K562 (cell line): Measurements from ENCODE around the gene SMS. TPM values are rescaled to one million over a fixed set of nuclear protein-coding genes. Genes with fewer than 3 reads are reported as not detected.

Source experiments
- ATAC-seq: fragments of 200-7000 bp; cut with Tn5 transposase; 3 replicates; pipeline ENCODE4 v1.9.1; 2020; ENCODE audit warnings: moderate library complexity
- BruUV-seq: library from RNA; stranded (reverse); fragments of 400-500 nt; replicated peaks from 2 replicates; lab custom pipeline; 2021; lab: Mats Ljungman, UMichigan
- CTCF ChIA-PET: fragments of 300-600 bp; formaldehyde crosslinking; extraction: SDS; loops from one replicate; lab custom pipeline; 2021; ENCODE audit warnings: low intra/inter-chr PET ratio; lab: Yijun Ruan, JAX
- POLR2A ChIA-PET: fragments of 300-600, 350-650 bp; sonication (Branson Sonifier 250); formaldehyde crosslinking; extraction: SDS; loops from one replicate; lab custom pipeline; 2021; ENCODE audit warnings: antibody characterized with exemption, inconsistent platforms; lab: Yijun Ruan, JAX
- DNase-seq, 4 experiments: peaks; one replicate each; pipeline versions ENCODE4 v3.0.0 to v3.0.0-alpha.2; 2011 to 2018; ENCODE audit warnings: low spot score in 3 of 4, mixed read lengths in 3 of 4; ENCODE audit errors: extremely low read depth in 1 of 4
- FAIRE-seq: peaks from 2 replicates; lab custom pipeline; 2011; peaks lifted over from hg19 to GRCh38; lab: Jason Lieb, UNC
- H2AFZ ChIP-seq: 2 replicates; pipeline ENCODE4 v1.6.0; 2011; ENCODE audit warnings: low read depth, low read length, control low read depth, inconsistent platforms
- H3K27ac ChIP-seq: fragments of 200-600 bp; 3 replicates; pipeline ENCODE4 v1.8.0; 2011; ENCODE audit warnings: low read depth, mild to moderate bottlenecking, control low read depth, inconsistent platforms, low read length, moderate library complexity, mixed read lengths; ENCODE audit errors: extremely low read depth
- H3K27me3 ChIP-seq, 2 experiments: fragments of 300-600 bp in 1 of 2; 2 replicates in 1 of 2; 3 replicates in 1 of 2; pipeline versions ENCODE4 v1.6.0 to v1.8.0; 2011; ENCODE audit warnings: inconsistent platforms in 2 of 2, low read length in 2 of 2, mild to moderate bottlenecking in 1 of 2, mixed read lengths in 1 of 2, moderate library complexity in 1 of 2; ENCODE audit not compliant: control insufficient read depth in 2 of 2, insufficient read depth in 2 of 2
- H3K36me3 ChIP-seq: fragments of 300-600 bp; 3 replicates; pipeline ENCODE4 v1.8.0; 2011; ENCODE audit warnings: mild to moderate bottlenecking, low read length, inconsistent platforms; ENCODE audit not compliant: control insufficient read depth, insufficient read depth
- H3K4me1 ChIP-seq, 2 experiments: fragments of 200-600 bp in 1 of 2; replicated peaks in 1 of 2; 2 replicates in 1 of 2; 3 replicates in 1 of 2; pipeline versions ENCODE4 v1.5.1 to v1.8.0; 2011; ENCODE audit warnings: inconsistent platforms in 2 of 2, low read length in 2 of 2, mild to moderate bottlenecking in 1 of 2, mixed read lengths in 1 of 2, moderate library complexity in 1 of 2; ENCODE audit not compliant: control insufficient read depth in 2 of 2, insufficient read depth in 2 of 2
- H3K4me2 ChIP-seq: 2 replicates; pipeline ENCODE4 v1.6.1; 2011; ENCODE audit warnings: low read length, control low read depth, inconsistent platforms, mixed read lengths; ENCODE audit not compliant: insufficient read depth
- H3K4me3 ChIP-seq: fragments of 200-600 bp; sonication (generic), shearing (Covaris generic); 2 replicates; pipeline ENCODE4 v1.5.1; 2016; ENCODE audit warnings: control low read depth, inconsistent platforms
- H3K79me2 ChIP-seq: fragments of 200-600 bp; 3 replicates; pipeline ENCODE4 v1.8.0; 2011; ENCODE audit warnings: low read length, inconsistent platforms; ENCODE audit not compliant: control insufficient read depth, insufficient read depth
- H3K9ac ChIP-seq, 2 experiments: 2 replicates each; pipeline versions ENCODE4 v1.6.0 to v1.6.1; 2011; ENCODE audit warnings: low read depth in 2 of 2, low read length in 2 of 2, control low read depth in 1 of 2, inconsistent platforms in 1 of 2, mild to moderate bottlenecking in 1 of 2, mixed read lengths in 1 of 2; ENCODE audit not compliant: insufficient read depth in 1 of 2
- H3K9me1 ChIP-seq: one replicate; pipeline ENCODE4 v1.6.0; 2011; ENCODE audit warnings: inconsistent platforms, mild to moderate bottlenecking, low read length, moderate library complexity; ENCODE audit not compliant: control insufficient read depth, insufficient read depth
- H3K9me3 ChIP-seq: replicated peaks from 2 replicates; pipeline ENCODE4 v1.5.1; 2011; ENCODE audit warnings: low read depth, low read length, inconsistent platforms; ENCODE audit not compliant: control insufficient read depth, insufficient read depth
- H4K20me1 ChIP-seq: replicated peaks from 2 replicates; pipeline ENCODE4 v1.6.1; 2011; ENCODE audit warnings: low read length, inconsistent platforms, mixed read lengths; ENCODE audit not compliant: control insufficient read depth, insufficient read depth
- CCNT2 ChIP-seq: IDR thresholded peaks from 2 replicates; pipeline ENCODE4 v1.6.1; 2011; ENCODE audit warnings: borderline replicate concordance, low read depth, mild to moderate bottlenecking, moderate library complexity, mixed read lengths, low read length; ENCODE audit not compliant: insufficient read length; ENCODE audit errors: extremely low read depth
- ELF1 ChIP-seq: fragments of 200-800 bp; sonication (Bioruptor generic); IDR thresholded peaks from 2 replicates; pipeline ENCODE4 v1.6.1; 2016; ENCODE audit warnings: missing genetic modification characterization, missing compliant biosample characterization
- KAT2B ChIP-seq: IDR thresholded peaks from one replicate; pipeline ENCODE4 v1.6.1; 2012; ENCODE audit warnings: low read depth, mild to moderate bottlenecking, control low read depth, inconsistent platforms, low read length, moderate library complexity
- PHF8 ChIP-seq: fragments of 200-600 bp; sonication (generic); IDR thresholded peaks from 2 replicates; pipeline ENCODE4 v1.6.1; 2012; ENCODE audit warnings: mixed run types, mild to moderate bottlenecking, inconsistent platforms, low read length, moderate library complexity, borderline replicate concordance
- POLR2H ChIP-seq: IDR thresholded peaks from 2 replicates; pipeline ENCODE4 v1.6.1; 2016; ENCODE audit warnings: missing genetic modification characterization, low read depth, mild to moderate bottlenecking, control low read depth, missing compliant biosample characterization, moderate library complexity
- RUNX1 ChIP-seq: sonication (generic); IDR thresholded peaks from 2 replicates; pipeline ENCODE4 v1.6.1; 2016; ENCODE audit warnings: antibody characterized with exemption, low read depth
- SMARCA4 ChIP-seq: fragments of 450-650 bp; IDR thresholded peaks from 2 replicates; pipeline ENCODE4 v1.6.1; 2016
- TAF15 ChIP-seq: fragments of 200-400 bp; formaldehyde crosslinking; IDR thresholded peaks from 2 replicates; pipeline ENCODE4 v1.6.1; 2017; ENCODE audit warnings: mild to moderate bottlenecking, low read depth, low read length, moderate library complexity
- TCF3 ChIP-seq: sonication (generic); formaldehyde crosslinking; IDR thresholded peaks from 2 replicates; pipeline ENCODE4 v1.4.0; 2020; ENCODE audit warnings: mild to moderate bottlenecking, missing genetic modification reagents
- WGBS: fragments of 100-300 bp; shearing (Covaris generic); methylation state at CpG from one replicate; pipeline ENCODE4 v1.1.6; 2016; ENCODE audit warnings: low coverage, mixed read lengths; ENCODE audit not compliant: insufficient coverage; ENCODE audit errors: missing lambda C conversion rate; 5-methylcytosine and 5-hydroxymethylcytosine counted together
- in situ Hi-C: fragments of 300-500 bp; cut with MboI; formaldehyde crosslinking; loops from 4 replicates; pipeline ENCODE4 v1.15.0; 2018; ENCODE audit warnings: inconsistent platforms, mixed read lengths
- intact Hi-C: fragments of 100-400 bp; cut with micrococcal nuclease; formaldehyde crosslinking; loops from 2 replicates; pipeline ENCODE4 v1.14.2; 2022
- polyA plus RNA-seq, 8 experiments: library from polyadenylated mRNA; depleted of rRNA in 4 of 8; stranded (reverse) in 5 of 8; unstranded in 3 of 8; fragments of >200 nt; fragmentation: Nextera tagmentation in 2 of 8; fragmentation: Illumina TruSeq in 1 of 8; extraction: Ambion mirVana in 2 of 8; extraction: Trizol in 1 of 8; gene quantifications; 2 replicates each; pipeline versions ENCODE4 v1.2.1 to v1.2.3, GENCODE V29; 2011 to 2014; ENCODE audit warnings: inconsistent platforms in 1 of 8, missing spikeins in 1 of 8
- total RNA-seq, 7 experiments: library from RNA; depleted of rRNA in 6 of 7; stranded (reverse); fragments of >200 nt in 6 of 7; fragmentation: Illumina TruSeq in 2 of 7; extraction: Trizol in 2 of 7; gene quantifications; 2 replicates each; pipeline versions ENCODE4 v1.2.1 to v1.2.3, GENCODE V29; 2011 to 2021; ENCODE audit warnings: low replicate concordance in 1 of 7
- TF ChIP-seq, protein P1 (sequence below): fragments of 450-650 bp; formaldehyde crosslinking; IDR thresholded peaks from 2 replicates; pipeline ENCODE4 v1.4.0; 2020; ENCODE audit warnings: mild to moderate bottlenecking, moderate library complexity
- TF ChIP-seq, protein P2 (sequence below): fragments of 150-350 bp; IDR thresholded peaks from 2 replicates; pipeline ENCODE4 v1.6.1; 2014; ENCODE audit warnings: low read depth, mild to moderate bottlenecking, low read length, borderline replicate concordance

SMS gene
- total and polyA plus RNA-seq, 9 of the 15 experiments (the other 6 are each of a cell fraction or from before 2014, with no cell fraction given): 71.1 to 193 (median 152) TPM

DNA sequence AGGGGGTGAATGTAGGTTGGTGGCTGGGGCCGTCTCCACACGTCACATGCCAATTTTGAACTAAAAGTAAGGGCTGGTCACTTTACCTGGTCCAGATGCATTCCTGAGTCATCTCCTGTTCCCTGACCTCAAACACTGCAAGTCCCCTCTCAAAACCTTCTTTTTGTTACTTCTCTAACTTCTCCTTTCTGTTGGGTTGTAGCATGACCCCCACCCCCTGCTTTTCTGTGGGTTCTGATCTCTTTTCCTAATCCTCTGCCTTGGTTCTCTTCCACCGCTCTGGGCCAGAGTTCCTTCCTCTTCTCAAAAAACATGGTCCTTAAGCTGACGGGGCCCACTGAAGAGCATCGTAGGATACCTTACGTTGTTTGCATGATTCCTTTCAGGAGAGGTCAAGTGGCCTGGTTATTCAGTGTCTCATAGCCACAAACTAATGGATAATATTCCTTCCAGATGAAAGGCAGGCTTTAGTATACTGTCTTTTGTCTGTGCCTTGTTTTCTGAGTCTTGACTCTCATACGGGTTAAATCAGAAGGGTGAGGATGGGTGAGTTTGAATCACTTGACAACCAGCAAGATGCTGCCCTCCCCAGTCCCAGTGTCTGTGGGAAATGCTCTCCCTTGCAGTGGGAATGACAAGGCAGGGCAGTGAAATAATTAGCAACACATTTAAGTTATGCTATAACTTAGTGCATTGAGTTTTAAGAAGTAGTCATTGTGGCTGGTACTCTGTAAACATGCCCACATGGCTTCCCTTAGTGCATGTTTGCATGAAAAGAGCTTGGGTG, 15.1 kb downstream of the SMS start:
- 92% methylated on average over 6 of the region's 7 CpGs for WGBS
- no peaks in the 10 kb centered on the region for H3K9me1 ChIP-seq
- no peak overlapping the region for H2AFZ ChIP-seq
- no peaks in the 10 kb centered on the region for H3K9me3 ChIP-seq
- H3K36me3 ChIP-seq: peaks cover 16% of the 10 kb centered on the region; the same call in 2 of the 3 replicates
- H3K4me1 ChIP-seq: peaks cover 7 to 36% of the 10 kb centered on the region in 2 experiments
- in situ Hi-C loops: no loop called here
- POLR2A ChIA-PET: interaction anchor here (0.5 to 1.1 kb wide), 3 partner anchors 9 to 15 kb away, joined by 3 read pairs; partner anchors contain the start of gene SMS
- no peak overlapping the region for H3K9ac ChIP-seq
- no peak overlapping the region for H3K4me3 ChIP-seq
- ATAC-seq (no peak), DNase-seq (no peak), FAIRE-seq (no peak)
- BruUV-seq: no TSS peak
- peaks cover 18% of the 10 kb centered on the region for H4K20me1 ChIP-seq
- H3K27me3 ChIP-seq: no peaks in the 10 kb centered on the region
- no peak overlapping the region for H3K4me2 ChIP-seq
- TF ChIP-seq PHF8 (no peak), TAF15 (no peak), ELF1 (no peak), KAT2B (no peak), RUNX1 (no peak), TCF3 (CRISPR knock-in tag) (no peak), POLR2H (no peak), CCNT2 (no peak), SMARCA4 (no peak)
- TF ChIP-seq, protein P1, sequence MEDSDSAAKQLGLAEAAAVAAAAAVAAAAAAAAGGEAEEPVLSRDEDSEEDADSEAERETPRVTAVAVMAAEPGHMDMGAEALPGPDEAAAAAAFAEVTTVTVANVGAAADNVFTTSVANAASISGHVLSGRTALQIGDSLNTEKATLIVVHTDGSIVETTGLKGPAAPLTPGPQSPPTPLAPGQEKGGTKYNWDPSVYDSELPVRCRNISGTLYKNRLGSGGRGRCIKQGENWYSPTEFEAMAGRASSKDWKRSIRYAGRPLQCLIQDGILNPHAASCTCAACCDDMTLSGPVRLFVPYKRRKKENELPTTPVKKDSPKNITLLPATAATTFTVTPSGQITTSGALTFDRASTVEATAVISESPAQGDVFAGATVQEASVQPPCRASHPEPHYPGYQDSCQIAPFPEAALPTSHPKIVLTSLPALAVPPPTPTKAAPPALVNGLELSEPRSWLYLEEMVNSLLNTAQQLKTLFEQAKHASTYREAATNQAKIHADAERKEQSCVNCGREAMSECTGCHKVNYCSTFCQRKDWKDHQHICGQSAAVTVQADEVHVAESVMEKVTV: no peak
- TF ChIP-seq, protein P2, sequence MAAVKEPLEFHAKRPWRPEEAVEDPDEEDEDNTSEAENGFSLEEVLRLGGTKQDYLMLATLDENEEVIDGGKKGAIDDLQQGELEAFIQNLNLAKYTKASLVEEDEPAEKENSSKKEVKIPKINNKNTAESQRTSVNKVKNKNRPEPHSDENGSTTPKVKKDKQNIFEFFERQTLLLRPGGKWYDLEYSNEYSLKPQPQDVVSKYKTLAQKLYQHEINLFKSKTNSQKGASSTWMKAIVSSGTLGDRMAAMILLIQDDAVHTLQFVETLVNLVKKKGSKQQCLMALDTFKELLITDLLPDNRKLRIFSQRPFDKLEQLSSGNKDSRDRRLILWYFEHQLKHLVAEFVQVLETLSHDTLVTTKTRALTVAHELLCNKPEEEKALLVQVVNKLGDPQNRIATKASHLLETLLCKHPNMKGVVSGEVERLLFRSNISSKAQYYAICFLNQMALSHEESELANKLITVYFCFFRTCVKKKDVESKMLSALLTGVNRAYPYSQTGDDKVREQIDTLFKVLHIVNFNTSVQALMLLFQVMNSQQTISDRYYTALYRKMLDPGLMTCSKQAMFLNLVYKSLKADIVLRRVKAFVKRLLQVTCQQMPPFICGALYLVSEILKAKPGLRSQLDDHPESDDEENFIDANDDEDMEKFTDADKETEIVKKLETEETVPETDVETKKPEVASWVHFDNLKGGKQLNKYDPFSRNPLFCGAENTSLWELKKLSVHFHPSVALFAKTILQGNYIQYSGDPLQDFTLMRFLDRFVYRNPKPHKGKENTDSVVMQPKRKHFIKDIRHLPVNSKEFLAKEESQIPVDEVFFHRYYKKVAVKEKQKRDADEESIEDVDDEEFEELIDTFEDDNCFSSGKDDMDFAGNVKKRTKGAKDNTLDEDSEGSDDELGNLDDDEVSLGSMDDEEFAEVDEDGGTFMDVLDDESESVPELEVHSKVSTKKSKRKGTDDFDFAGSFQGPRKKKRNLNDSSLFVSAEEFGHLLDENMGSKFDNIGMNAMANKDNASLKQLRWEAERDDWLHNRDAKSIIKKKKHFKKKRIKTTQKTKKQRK: no peak
- TF ChIP-seq, all 486 proteins: peak for 0
- H3K27ac ChIP-seq: no peak overlapping the region
- peaks cover 96% of the 10 kb centered on the region for H3K79me2 ChIP-seq
- CTCF ChIA-PET: no interaction called here
- intact Hi-C loops: no loop called here
